Activated naive CD4-positive, alpha-beta T cell treated with anti-CD3 and anti-CD28 coated beads for 36 hours (primary cell): Measurements from ENCODE around the gene AVPR2. TPM values are rescaled to one million over a fixed set of nuclear protein-coding genes. Genes with fewer than 3 reads are reported as not detected.
A peak's percentile ranks its signal among the peaks of the same experiment; 100 is the strongest.

Experiments used
- CTCF ChIA-PET: fragments of 350-600 bp; sonication (Branson Sonifier 250); formaldehyde crosslinking; loops from one replicate; lab custom pipeline; 2021; ENCODE audit warnings: antibody characterized with exemption; lab: Charles Lee
- DNase-seq: peaks from one replicate; pipeline ENCODE4 v3.0.0-alpha.2; 2020
- H3K27ac Mint-ChIP-seq: one replicate; pipeline ENCODE4 v1.8.0; 2021; ENCODE audit warnings: mild to moderate bottlenecking, mixed read lengths
- H3K27me3 Mint-ChIP-seq: one replicate; pipeline ENCODE4 v1.8.0; 2021; ENCODE audit warnings: low read depth, mixed read lengths
- H3K36me3 Mint-ChIP-seq: one replicate; pipeline ENCODE4 v1.8.0; 2021; ENCODE audit warnings: low read depth, mixed read lengths
- H3K4me1 Mint-ChIP-seq: one replicate; pipeline ENCODE4 v1.8.0; 2021; ENCODE audit warnings: low read depth, mixed read lengths
- H3K4me3 Mint-ChIP-seq: one replicate; pipeline ENCODE4 v1.8.0; 2021; ENCODE audit warnings: mild to moderate bottlenecking, moderate library complexity, mixed read lengths
- H3K9me3 Mint-ChIP-seq: one replicate; pipeline ENCODE4 v1.8.0; 2021; ENCODE audit warnings: mixed read lengths
- intact Hi-C: fragments of 100-400 bp; cut with micrococcal nuclease; formaldehyde crosslinking; loops from one replicate; pipeline ENCODE4 v1.15.1; 2023
- total RNA-seq, 2 experiments: library from RNA; stranded (reverse); gene quantifications; one replicate each; pipeline ENCODE4 v1.2.3, GENCODE V29; 2021

AVPR2 gene
- total RNA-seq, 2 experiments from 2014 or later: not detected

DNA sequence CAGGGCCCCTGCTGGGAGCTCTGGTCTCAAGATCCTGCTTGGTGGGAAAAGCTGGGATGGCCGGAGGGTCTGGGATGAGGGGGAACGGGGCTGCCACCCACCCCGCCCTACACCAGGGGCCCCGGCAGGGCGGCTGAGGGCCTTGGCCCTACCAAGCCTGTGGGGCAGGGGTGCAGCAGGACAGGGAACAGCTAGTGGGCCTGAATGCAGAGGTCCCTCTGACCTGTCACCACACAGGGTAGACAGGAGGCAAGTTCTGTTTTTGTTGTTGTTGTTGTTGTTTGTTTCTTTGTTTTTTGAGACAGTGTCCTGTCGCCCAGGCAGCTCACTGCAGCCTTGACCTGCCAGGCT, 40.3 kb downstream of the AVPR2 start:
- CTCF ChIA-PET: interaction anchor here (0.6 to 5.8 kb wide), 3 partner anchors 19 to 76 kb away, joined by 3 to 82 read pairs (median 5); partner anchors contain the start of gene ARHGAP4
- peaks cover 26% of the 10 kb centered on the region for H3K4me1 Mint-ChIP-seq
- peak overlapping the region; percentile 81 for H3K4me3 Mint-ChIP-seq
- no peaks in the 10 kb centered on the region for H3K9me3 Mint-ChIP-seq
- intact Hi-C loops: no loop called here
- H3K36me3 Mint-ChIP-seq: peaks cover 5% of the 10 kb centered on the region
- DNase-seq: no peak
- no peaks in the 10 kb centered on the region for H3K27me3 Mint-ChIP-seq
- no peak overlapping the region for H3K27ac Mint-ChIP-seq

- no peaks in the 10 kb centered on the region for H3K27me3 Mint-ChIP-seq
- intact Hi-C loops: no loop called here
- DNase-seq: no peak
- peaks cover 30% of the 10 kb centered on the region for H3K4me1 Mint-ChIP-seq
- H3K4me3 Mint-ChIP-seq: no peak overlapping the region
- H3K9me3 Mint-ChIP-seq: no peaks in the 10 kb centered on the region
- CTCF ChIA-PET: interaction anchor here (1.0 to 5.8 kb wide), 7 partner anchors 8 to 259 kb away, joined by 3 to 82 read pairs (median 6); partner anchors contain the start of genes ARHGAP4, NAA10, PLXNB3 and SLC6A8
- H3K36me3 Mint-ChIP-seq: peaks cover 12% of the 10 kb centered on the region
- H3K27ac Mint-ChIP-seq: peak overlapping the region; percentile 18
Observed at GRCh38 chrX:153945956-153946943, 41.8 kb downstream of the AVPR2 start.

DNA sequence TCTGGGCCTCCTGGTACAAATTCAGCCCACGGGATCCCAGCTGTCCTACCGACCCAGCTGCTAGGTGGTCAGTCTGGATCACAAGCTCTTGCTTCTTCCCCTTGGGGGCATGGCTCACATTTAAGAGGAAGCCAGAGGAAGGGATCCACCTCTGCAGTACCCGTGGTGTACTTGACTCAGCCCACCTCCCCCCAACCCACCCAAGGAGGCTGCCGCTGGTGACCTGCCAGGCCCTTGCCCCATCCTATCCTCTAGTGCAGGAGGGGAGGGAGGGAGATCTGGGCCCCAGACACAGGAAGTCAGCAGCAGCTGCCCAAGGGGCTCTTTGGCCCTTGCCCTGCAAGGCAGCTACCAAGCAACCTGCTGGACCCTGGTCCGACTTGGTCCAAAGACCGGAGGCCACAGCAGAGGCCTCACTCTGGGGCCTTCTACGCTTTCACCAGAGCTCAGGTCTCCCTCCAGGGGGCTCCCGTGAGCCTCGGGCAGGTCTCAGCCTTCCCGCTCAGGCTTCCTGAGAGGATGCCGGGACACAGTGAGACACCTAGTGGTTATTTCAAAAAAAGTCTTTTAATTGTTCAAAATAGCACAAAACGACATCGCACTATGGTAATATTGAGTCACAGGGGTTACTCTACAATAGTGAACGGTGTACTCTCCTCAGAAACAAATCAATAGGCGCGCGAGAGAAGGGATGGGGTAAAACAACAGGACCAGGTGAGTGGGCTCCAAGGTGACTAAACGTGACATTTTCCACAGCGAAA, 42.7 kb downstream of the AVPR2 start:
- intact Hi-C loops: loop anchor here (1.0 kb wide), 3 partner anchors 20 to 183 kb away; partner anchors contain the start of gene PLXNB3
- Mint-ChIP-seq H3K4me1 (peaks cover 28% of the 10 kb centered on the region), H3K27me3 (no peaks in the 10 kb centered on the region), H3K36me3 (peaks cover 14% of the 10 kb centered on the region), H3K27ac (peak overlapping the region; percentile 76), H3K9me3 (no peaks in the 10 kb centered on the region), H3K4me3 (no peak overlapping the region)
- peak; percentile 87 for DNase-seq
- CTCF ChIA-PET: interaction anchor here (0.6 to 5.8 kb wide), 10 partner anchors 9 to 260 kb away, joined by 3 to 82 read pairs (median 4); partner anchors contain the start of genes ARHGAP4, NAA10, PLXNB3 and SLC6A8

GRCh38 chrX:153948002-153948466, 43.6 kb downstream of the AVPR2 start:
- Mint-ChIP-seq H3K27ac (peak overlapping the region; percentile 76), H3K36me3 (peaks cover 14% of the 10 kb centered on the region)
- intact Hi-C loops: no loop called here

GRCh38 chrX:153948847-153949805, 44.7 kb downstream of the AVPR2 start:
- no peaks in the 10 kb centered on the region for H3K27me3 Mint-ChIP-seq
- no peak for DNase-seq
- CTCF ChIA-PET: interaction anchor here (0.6 to 5.8 kb wide), 5 partner anchors 10 to 185 kb away, joined by 3 to 82 read pairs (median 32); partner anchors contain the start of genes ARHGAP4 and PLXNB3
- peaks cover 17% of the 10 kb centered on the region for H3K36me3 Mint-ChIP-seq
- H3K4me3 Mint-ChIP-seq: no peak overlapping the region
- H3K9me3 Mint-ChIP-seq: no peaks in the 10 kb centered on the region
- intact Hi-C loops: no loop called here
- H3K27ac Mint-ChIP-seq: peak overlapping the region; percentile 50
- peaks cover 34% of the 10 kb centered on the region for H3K4me1 Mint-ChIP-seq

More at GRCh38 chrX:153948002-153948466, 43.6 kb downstream of the AVPR2 start:
- no peak for DNase-seq
- no peaks in the 10 kb centered on the region for H3K27me3 Mint-ChIP-seq
- H3K4me3 Mint-ChIP-seq: no peak overlapping the region
- CTCF ChIA-PET: interaction anchor here (1.2 to 5.8 kb wide), 6 partner anchors 9 to 184 kb away, joined by 4 to 82 read pairs (median 18); partner anchors contain the start of genes ARHGAP4, NAA10 and PLXNB3
- H3K9me3 Mint-ChIP-seq: no peaks in the 10 kb centered on the region
- H3K4me1 Mint-ChIP-seq: peaks cover 28% of the 10 kb centered on the region

GRCh38 chrX:153950127-153950526, 45.7 kb downstream of the AVPR2 start:
- H3K9me3 Mint-ChIP-seq: no peaks in the 10 kb centered on the region
- intact Hi-C loops: no loop called here
- H3K36me3 Mint-ChIP-seq: peaks cover 19% of the 10 kb centered on the region
- DNase-seq: no peak
- H3K27ac Mint-ChIP-seq: peak overlapping the region; percentile 53
- no peaks in the 10 kb centered on the region for H3K27me3 Mint-ChIP-seq
- CTCF ChIA-PET: interaction anchor here (1.0 to 5.8 kb wide), 5 partner anchors 12 to 186 kb away, joined by 3 to 36 read pairs (median 4); partner anchors contain the start of gene PLXNB3
- H3K4me3 Mint-ChIP-seq: no peak overlapping the region
- peaks cover 33% of the 10 kb centered on the region for H3K4me1 Mint-ChIP-seq

GRCh38 chrX:153951683-153952372, 47.4 kb downstream of the AVPR2 start:
- peaks cover 23% of the 10 kb centered on the region for H3K36me3 Mint-ChIP-seq
- no peaks in the 10 kb centered on the region for H3K9me3 Mint-ChIP-seq
- CTCF ChIA-PET: interaction anchor here (1.7 kb wide), 1 partner anchor 189 kb away, joined by 7 read pairs; no protein-coding TSS in a partner anchor
- peaks cover 34% of the 10 kb centered on the region for H3K4me1 Mint-ChIP-seq
- peak overlapping the region; percentile 56 for H3K27ac Mint-ChIP-seq
- H3K27me3 Mint-ChIP-seq: no peaks in the 10 kb centered on the region
- H3K4me3 Mint-ChIP-seq: no peak overlapping the region
- DNase-seq: no peak
- intact Hi-C loops: no loop called here

GRCh38 chrX:153952373-153953026, 48.0 kb downstream of the AVPR2 start:
- no peak overlapping the region for H3K4me3 Mint-ChIP-seq
- intact Hi-C loops: loop anchor here (1.0 kb wide), 1 partner anchor 188 kb away; the partner anchor contains the start of gene PLXNB3
- no peaks in the 10 kb centered on the region for H3K9me3 Mint-ChIP-seq
- peaks cover 30% of the 10 kb centered on the region for H3K4me1 Mint-ChIP-seq
- DNase-seq: no peak
- peak overlapping the region; percentile 63 for H3K27ac Mint-ChIP-seq
- H3K36me3 Mint-ChIP-seq: peaks cover 22% of the 10 kb centered on the region
- CTCF ChIA-PET: interaction anchor here (1.7 kb wide), 1 partner anchor 189 kb away, joined by 7 read pairs; no protein-coding TSS in a partner anchor
- H3K27me3 Mint-ChIP-seq: no peaks in the 10 kb centered on the region

DNA sequence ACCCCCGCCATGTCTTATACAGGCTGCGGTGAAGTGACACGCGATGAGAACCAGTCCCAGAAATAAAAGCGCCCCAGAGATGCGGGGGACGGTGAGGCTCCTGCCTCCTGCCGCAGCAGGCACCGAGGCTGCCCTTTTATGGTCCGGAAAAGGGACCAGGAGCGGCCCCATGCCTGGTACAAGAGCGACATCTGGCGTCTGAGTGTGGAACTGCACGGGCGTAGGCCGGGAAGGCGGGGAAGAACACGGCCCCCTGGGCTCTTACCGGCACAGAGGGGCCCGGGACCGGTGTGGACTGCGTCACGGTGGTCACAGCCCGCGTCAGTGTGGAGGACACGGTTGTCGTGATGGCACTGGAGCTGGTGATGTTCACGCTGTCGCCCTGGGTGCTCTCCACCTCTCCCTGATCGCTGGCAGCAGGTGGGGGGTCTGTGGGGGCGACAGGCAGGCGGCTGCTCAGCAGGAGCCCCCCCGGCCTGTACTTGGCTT, 48.9 kb downstream of the AVPR2 start:
- H3K4me1 Mint-ChIP-seq: peaks cover 26% of the 10 kb centered on the region
- H3K36me3 Mint-ChIP-seq: peaks cover 21% of the 10 kb centered on the region
- CTCF ChIA-PET: interaction anchor here (1.2 kb wide), 1 partner anchor 13 kb away, joined by 6 read pairs; no protein-coding TSS in a partner anchor
- no peak overlapping the region for H3K4me3 Mint-ChIP-seq
- H3K27ac Mint-ChIP-seq: peak overlapping the region; percentile 63
- DNase-seq: peak; percentile 82
- intact Hi-C loops: loop anchor here (1.0 kb wide), 1 partner anchor 189 kb away; the partner anchor contains the start of gene PLXNB3
- H3K9me3 Mint-ChIP-seq: no peaks in the 10 kb centered on the region
- no peaks in the 10 kb centered on the region for H3K27me3 Mint-ChIP-seq
